K562 (cell line): ENCODE data around the gene SDR39U1. TPM values are rescaled to one million over a fixed set of nuclear protein-coding genes. Genes with fewer than 3 reads are reported as not detected.

Experiments
- ARID4B ChIP-seq: sonication (generic); formaldehyde crosslinking; IDR thresholded peaks from 2 replicates; pipeline ENCODE4 v1.8.0; 2022; ENCODE audit warnings: mild to moderate bottlenecking, missing genetic modification reagents
- FOXJ2 ChIP-seq: fragments of 200-800 bp; sonication (Bioruptor generic); IDR thresholded peaks from 2 replicates; pipeline ENCODE4 v1.6.1; 2016; ENCODE audit warnings: missing genetic modification characterization, missing compliant biosample characterization
- GATAD2B ChIP-seq: fragments of 450-650 bp; IDR thresholded peaks from 2 replicates; pipeline ENCODE4 v1.6.1; 2017; ENCODE audit warnings: mild to moderate bottlenecking, borderline replicate concordance
- HDAC3 ChIP-seq: fragments of 450-650 bp; IDR thresholded peaks from 2 replicates; pipeline ENCODE4 v1.6.1; 2018; ENCODE audit warnings: borderline replicate concordance, mild to moderate bottlenecking, moderate library complexity; ENCODE audit not compliant: partially characterized antibody
- HMBOX1 ChIP-seq: sonication (generic); IDR thresholded peaks from 2 replicates; pipeline ENCODE4 v1.6.1; 2016
- JUND ChIP-seq, 2 experiments: IDR thresholded peaks; 2 replicates in 1 of 2; 3 replicates in 1 of 2; pipeline ENCODE4 v1.6.1; 2011; ENCODE audit warnings: borderline replicate concordance in 2 of 2, low read depth in 2 of 2, low read length in 2 of 2, improper control_type of control experiment in 1 of 2, missing biosample characterization in 1 of 2, missing genetic modification characterization in 1 of 2, missing genetic modification reagents in 1 of 2
- MYC ChIP-seq, 2 experiments: fragments of 250-450 bp in 1 of 2; sonication (Bioruptor Pico) in 1 of 2; IDR thresholded peaks; 2 replicates each; pipeline versions ENCODE4 v1.5.1 to v1.6.1; 2012 to 2021; ENCODE audit warnings: low read depth in 2 of 2, borderline replicate concordance in 1 of 2, improper control_type of control experiment in 1 of 2, low read length in 1 of 2, mild to moderate bottlenecking in 1 of 2, moderate library complexity in 1 of 2
- PBX2 ChIP-seq, 2 experiments: IDR thresholded peaks in 1 of 2; conservative IDR thresholded peaks in 1 of 2; 2 replicates each; pipeline ENCODE4 v1.6.1; 2016; ENCODE audit warnings: low read depth in 2 of 2, mild to moderate bottlenecking in 1 of 2, missing compliant biosample characterization in 1 of 2, missing genetic modification characterization in 1 of 2, moderate library complexity in 1 of 2
- PHF8 ChIP-seq: fragments of 200-600 bp; sonication (generic); IDR thresholded peaks from 2 replicates; pipeline ENCODE4 v1.6.1; 2012; ENCODE audit warnings: mixed run types, mild to moderate bottlenecking, inconsistent platforms, low read length, moderate library complexity, borderline replicate concordance
- RBFOX2 ChIP-seq: fragments of 200-400 bp; formaldehyde crosslinking; IDR thresholded peaks from 2 replicates; pipeline ENCODE4 v1.6.1; 2017; ENCODE audit warnings: low read depth, mild to moderate bottlenecking, low read length, moderate library complexity
- SOX6 ChIP-seq: fragments of 450-650 bp; IDR thresholded peaks from 2 replicates; pipeline ENCODE4 v1.6.1; 2014; ENCODE audit warnings: mild to moderate bottlenecking
- SRSF9 ChIP-seq: fragments of 200-400 bp; formaldehyde crosslinking; IDR thresholded peaks from 2 replicates; pipeline ENCODE4 v1.6.1; 2017; ENCODE audit warnings: low read depth, low read length, borderline replicate concordance
- TFAP4 ChIP-seq: sonication (generic); formaldehyde crosslinking; IDR thresholded peaks from 2 replicates; pipeline ENCODE4 v1.8.0; 2022; ENCODE audit warnings: missing genetic modification reagents, mild to moderate bottlenecking, moderate library complexity, borderline replicate concordance
- ZNF184 ChIP-seq: sonication (generic); formaldehyde crosslinking; IDR thresholded peaks from 2 replicates; pipeline ENCODE4 v1.5.0; 2020; ENCODE audit warnings: missing genetic modification reagents
- ZSCAN29 ChIP-seq: fragments of 450-650 bp; IDR thresholded peaks from 2 replicates; pipeline ENCODE4 v1.6.1; 2017
- polyA plus RNA-seq, 8 experiments: library from polyadenylated mRNA; depleted of rRNA in 4 of 8; stranded (reverse) in 5 of 8; unstranded in 3 of 8; fragments of >200 nt; fragmentation: Nextera tagmentation in 2 of 8; fragmentation: Illumina TruSeq in 1 of 8; extraction: Ambion mirVana in 2 of 8; extraction: Trizol in 1 of 8; gene quantifications; 2 replicates each; pipeline versions ENCODE4 v1.2.1 to v1.2.3, GENCODE V29; 2011 to 2014; ENCODE audit warnings: inconsistent platforms in 1 of 8, missing spikeins in 1 of 8
- total RNA-seq, 7 experiments: library from RNA; depleted of rRNA in 6 of 7; stranded (reverse); fragments of >200 nt in 6 of 7; fragmentation: Illumina TruSeq in 2 of 7; extraction: Trizol in 2 of 7; gene quantifications; 2 replicates each; pipeline versions ENCODE4 v1.2.1 to v1.2.3, GENCODE V29; 2011 to 2021; ENCODE audit warnings: low replicate concordance in 1 of 7

Gene SDR39U1
- total and polyA plus RNA-seq, 9 of the 15 experiments (the other 6 are each of a cell fraction or from before 2014, with no cell fraction given), result 10.4 to 56.1 (median 19.8) TPM

- TF ChIP-seq MYC (IDR thresholded peaks at IDR 0.05; ENCODE audit: low read depth, low read length), result no peak
- no peak for TF ChIP-seq MYC (CRISPR knock-in tag; IDR thresholded peaks at IDR 0.05; ENCODE audit: borderline replicate concordance, low read depth)
- TF ChIP-seq SRSF9, result no peak
- peak; percentile 73 for TF ChIP-seq HMBOX1
- TF ChIP-seq TFAP4, result no peak
- no peak for TF ChIP-seq HDAC3
- 0 out of 2 replicates have a peak, but pooled peaks have one; percentile 36 for TF ChIP-seq FOXJ2 (tag)
- peak; percentile 1; the same call in 1 of the 2 replicates for TF ChIP-seq PHF8
- no peak for TF ChIP-seq PBX2 (CRISPR knock-in tag; IDR thresholded peaks at IDR 0.05; ENCODE audit: low read depth)
- no peak for TF ChIP-seq PBX2 (tag; conservative IDR thresholded peaks at IDR 0.05; ENCODE audit: low read depth)
- no peak for TF ChIP-seq SOX6
- TF ChIP-seq JUND (IDR thresholded peaks at IDR 0.05; ENCODE audit: borderline replicate concordance, low read depth, low read length), result no peak
- no peak for TF ChIP-seq JUND (tag; IDR thresholded peaks at IDR 0.05; ENCODE audit: borderline replicate concordance, low read depth, low read length)
- TF ChIP-seq ARID4B, result no peak
- TF ChIP-seq ZNF184, result no peak
- TF ChIP-seq ZSCAN29, result no peak
- peak; percentile 71 for TF ChIP-seq RBFOX2
- no peak for TF ChIP-seq GATAD2B
Observed at GRCh38 chr14:24430143-24430681, 12.4 kb downstream of the SDR39U1 start (continued).
